Measurements from ENCODE around the gene PHIP. TPM values are rescaled to one million over a fixed set of nuclear protein-coding genes. Genes with fewer than 3 reads are reported as not detected.

PHIP gene
- total and polyA plus RNA-seq, 9 of the 15 experiments (the other 6 are each of a cell fraction or from before 2014, with no cell fraction given) = 8.1 to 36.3 (median 16.5) TPM

GRCh38 chr6:78917788-78918187 lies 160.3 kb downstream of the PHIP start:
- intact Hi-C loops (cut with micrococcal nuclease) (no loop called here), in situ Hi-C loops (cut with MboI) (no loop called here)
- ChIA-PET POLR2A (no interaction called here), CTCF (ENCODE audit: low intra/inter-chr PET ratio) (no interaction called here)
- 8% methylated on average over 1 of the region's 1 CpG for WGBS (ENCODE audit: insufficient coverage, low coverage, missing lambda C conversion rate)
- BruUV-seq (replicated peaks) = no TSS peak
- Histone ChIP-seq H3K9ac (ENCODE audit: insufficient read depth in 1 of 2, low read depth in 2 of 2, low read length in 2 of 2) (no peak overlapping the region), H3K4me3 (no peak overlapping the region), H4K20me1 (replicated peaks; ENCODE audit: control insufficient read depth, insufficient read depth, low read length) (no peaks in the 10 kb centered on the region), H3K27ac (ENCODE audit: extremely low read depth, low read depth, low read length) (no peak overlapping the region), H3K9me3 (replicated peaks; ENCODE audit: control insufficient read depth, insufficient read depth, low read depth, low read length) (no peaks in the 10 kb centered on the region), H3K36me3 (ENCODE audit: control insufficient read depth, insufficient read depth, low read length) (no peaks in the 10 kb centered on the region), H3K9me1 (ENCODE audit: control insufficient read depth, insufficient read depth, low read length) (no peaks in the 10 kb centered on the region), H3K4me1 (replicated peaks in 1 of 2; ENCODE audit: control insufficient read depth in 2 of 2, insufficient read depth in 2 of 2, low read length in 2 of 2) (no peaks in the 10 kb centered on the region), H3K4me2 (ENCODE audit: insufficient read depth, low read length) (no peak overlapping the region), H2AFZ (ENCODE audit: low read depth, low read length) (no peak overlapping the region), H3K79me2 (ENCODE audit: control insufficient read depth, insufficient read depth, low read length) (no peaks in the 10 kb centered on the region), H3K27me3 (ENCODE audit: control insufficient read depth in 2 of 2, insufficient read depth in 2 of 2, low read length in 2 of 2) (no peaks in the 10 kb centered on the region)
- ATAC-seq (no peak), FAIRE-seq (no peak), DNase-seq (ENCODE audit: extremely low read depth in 1 of 4, low spot score in 3 of 4) (no peak)
- TF ChIP-seq RFX7 (CRISPR knock-in tag; IDR thresholded peaks at IDR 0.05) = no peak

- no peak overlapping the region for H3K4me2 ChIP-seq (ENCODE audit: insufficient read depth, low read length)
- H3K9ac ChIP-seq (ENCODE audit: insufficient read depth in 1 of 2, low read depth in 2 of 2, low read length in 2 of 2) = no peak overlapping the region
- no peak overlapping the region for H3K4me3 ChIP-seq
- no TSS peak for BruUV-seq (replicated peaks)
- ChIA-PET POLR2A (no interaction called here), CTCF (ENCODE audit: low intra/inter-chr PET ratio) (no interaction called here)
- 3% methylated on average over 3 of the region's 3 CpGs for whole genome bisulfite sequencing (ENCODE audit: insufficient coverage, low coverage, missing lambda C conversion rate)
- in situ Hi-C loops (cut with MboI) = no loop called here
- H3K9me3 ChIP-seq (replicated peaks; ENCODE audit: control insufficient read depth, insufficient read depth, low read depth, low read length) = no peaks in the 10 kb centered on the region
- TF ChIP-seq PURB (CRISPR knock-in tag; IDR thresholded peaks at IDR 0.05; ENCODE audit: low read depth) = no peak
- no peak for TF ChIP-seq ZNF436 (CRISPR knock-in tag; IDR thresholded peaks at IDR 0.05)
- no peak for TF ChIP-seq ZNF23 (CRISPR knock-in tag; IDR thresholded peaks at IDR 0.05)
- TF ChIP-seq CREM (IDR thresholded peaks at IDR 0.05; ENCODE audit: low read depth) = no peak
- TF ChIP-seq ZNF644 (tag; IDR thresholded peaks at IDR 0.05; ENCODE audit: low read depth) = no peak
- no peak overlapping the region for H3K27ac ChIP-seq (ENCODE audit: extremely low read depth, low read depth, low read length)
- intact Hi-C loops (cut with micrococcal nuclease) = no loop called here
- H3K36me3 ChIP-seq (ENCODE audit: control insufficient read depth, insufficient read depth, low read length) = no peaks in the 10 kb centered on the region
- DNase-seq (ENCODE audit: extremely low read depth in 1 of 4, low spot score in 3 of 4) = no peak
- no peak overlapping the region for H2AFZ ChIP-seq (ENCODE audit: low read depth, low read length)
- no peak for FAIRE-seq
- no peaks in the 10 kb centered on the region for H4K20me1 ChIP-seq (replicated peaks; ENCODE audit: control insufficient read depth, insufficient read depth, low read length)
- H3K9me1 ChIP-seq (ENCODE audit: control insufficient read depth, insufficient read depth, low read length) = no peaks in the 10 kb centered on the region
- no peaks in the 10 kb centered on the region for H3K79me2 ChIP-seq (ENCODE audit: control insufficient read depth, insufficient read depth, low read length)
- no peak for ATAC-seq
- no peaks in the 10 kb centered on the region for H3K27me3 ChIP-seq (ENCODE audit: control insufficient read depth in 2 of 2, insufficient read depth in 2 of 2, low read length in 2 of 2)
- H3K4me1 ChIP-seq (replicated peaks in 1 of 2; ENCODE audit: control insufficient read depth in 2 of 2, insufficient read depth in 2 of 2, low read length in 2 of 2) = no peaks in the 10 kb centered on the region
Observed at GRCh38 chr6:78916411-78916810, 161.6 kb downstream of the PHIP start.

Data from K562 (cell line).